ENCODE measurements around the gene RPS6KB2.

The RPS6KB2 gene

DNA sequence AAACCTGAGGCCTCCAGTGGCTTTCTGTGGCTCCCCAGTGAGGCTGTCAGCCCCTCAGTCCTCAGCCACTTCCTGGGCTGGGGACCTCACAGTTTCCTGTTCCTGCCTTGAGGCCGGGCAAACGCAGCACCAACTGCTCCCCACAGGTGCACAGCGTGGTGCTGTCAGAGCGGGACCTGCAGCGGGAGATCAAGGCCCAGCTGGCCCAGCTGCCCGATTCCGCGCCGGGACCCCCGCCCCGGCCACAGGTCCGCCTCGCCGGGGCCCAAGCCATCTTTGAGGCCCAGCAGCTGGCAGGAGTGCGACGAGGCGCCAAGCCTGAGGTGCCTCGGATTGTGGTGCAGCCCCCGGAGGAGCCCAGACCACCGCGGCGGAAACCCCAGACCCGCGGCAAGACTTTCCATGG lies 19.0 kb upstream of the RPS6KB2 start:
- FAIRE-seq (no peak), DNase-seq (ENCODE audit: insufficient read length, low spot score) (no peak)

GRCh38 chr11:67409781-67410368 lies 18.4 kb upstream of the RPS6KB2 start:
- FAIRE-seq (no peak), DNase-seq (ENCODE audit: insufficient read length, low spot score) (no peak)
- TF ChIP-seq CTCF (IDR thresholded peaks at IDR 0.05; ENCODE audit: insufficient read depth, missing control alignments): no peak

More for the DNA sequence above, 19.0 kb upstream of the RPS6KB2 start:
- no peak for TF ChIP-seq CTCF (IDR thresholded peaks at IDR 0.05; ENCODE audit: insufficient read depth, missing control alignments)

DNA sequence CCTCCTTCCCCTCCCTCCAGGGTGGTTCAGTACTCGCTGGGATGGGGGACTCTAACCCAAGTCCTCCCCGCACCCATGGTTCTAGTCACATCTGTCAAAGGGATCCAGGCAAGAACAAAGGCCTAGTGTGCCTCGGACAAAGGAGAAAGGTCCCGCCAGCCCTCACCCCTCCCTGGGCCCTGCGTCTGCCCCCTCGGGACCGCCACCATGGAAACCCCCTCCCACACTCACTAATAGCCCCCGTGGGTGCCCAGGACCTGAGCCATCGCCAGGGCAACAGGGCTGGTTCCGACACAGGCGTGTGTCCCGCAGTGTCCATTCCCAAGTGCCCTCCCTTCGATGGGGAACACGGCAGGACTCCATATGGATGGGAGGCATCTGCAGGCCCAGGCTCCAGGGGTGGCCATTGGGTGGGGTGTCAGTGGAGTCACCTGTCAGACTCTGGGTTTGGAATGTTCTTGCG lies 17.9 kb upstream of the RPS6KB2 start:
- no peak for TF ChIP-seq CTCF (IDR thresholded peaks at IDR 0.05; ENCODE audit: insufficient read depth, missing control alignments)
- no peak for FAIRE-seq

GRCh38 chr11:67410984-67411784 lies 17.1 kb upstream of the RPS6KB2 start:
- TF ChIP-seq CTCF (IDR thresholded peaks at IDR 0.05; ENCODE audit: insufficient read depth, missing control alignments): no peak
- DNase-seq (ENCODE audit: insufficient read length, low spot score) (no peak), FAIRE-seq (no peak)

More for the DNA sequence above, 17.9 kb upstream of the RPS6KB2 start:
- DNase-seq (ENCODE audit: insufficient read length, low spot score): no peak

DNA sequence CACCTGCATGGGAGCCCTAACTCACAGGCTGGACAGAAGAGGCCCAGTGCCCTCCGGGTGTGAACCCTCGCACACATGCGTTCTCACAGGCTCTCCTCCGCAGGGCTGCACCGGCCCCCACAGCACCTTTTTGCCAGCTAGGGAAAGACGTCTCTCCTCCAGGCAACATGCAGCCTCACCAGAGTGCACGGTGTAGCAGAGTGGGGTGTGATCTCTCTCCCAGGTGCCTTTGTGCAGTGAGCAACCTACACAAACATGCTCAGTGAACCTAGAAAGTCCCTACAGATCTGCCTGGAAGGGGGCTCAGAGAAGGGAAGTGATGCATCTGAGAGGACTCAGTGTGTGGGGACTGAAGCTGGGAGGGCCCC lies 16.5 kb upstream of the RPS6KB2 start:
- no peak for DNase-seq (ENCODE audit: insufficient read length, low spot score)
- FAIRE-seq: no peak
- no peak for TF ChIP-seq CTCF (IDR thresholded peaks at IDR 0.05; ENCODE audit: insufficient read depth, missing control alignments)

- FAIRE-seq (no peak), DNase-seq (ENCODE audit: insufficient read length, low spot score) (no peak)
- TF ChIP-seq CTCF (IDR thresholded peaks at IDR 0.05; ENCODE audit: insufficient read depth, missing control alignments): no peak
These were observed 15.7 kb upstream of the RPS6KB2 start for GRCh38 chr11:67412495-67413179.

All from D721Med (cell line).